ENCODE results near the gene PDE4D.

Gene PDE4D

DNA sequence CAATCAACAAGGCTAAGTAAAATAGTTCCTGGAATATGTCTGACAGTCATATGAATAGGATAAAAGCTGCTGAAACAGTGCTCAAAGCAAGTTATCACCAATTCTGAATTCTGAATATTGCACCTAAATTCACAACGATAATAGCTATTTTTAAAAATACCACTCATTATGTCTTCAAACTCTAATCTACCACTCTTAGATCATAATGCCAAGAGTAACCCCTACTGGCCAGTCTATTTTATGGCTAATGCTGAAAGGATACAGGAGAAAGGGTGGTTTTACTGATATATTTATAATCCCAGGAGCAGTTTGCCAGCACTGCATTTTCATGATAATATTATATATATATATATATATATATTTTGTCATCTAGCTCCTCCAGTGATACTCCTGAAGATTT lies 232.8 kb downstream of the PDE4D start:
- peak in 1 of 58 donors; percentile 3 for DNase-seq

DNA sequence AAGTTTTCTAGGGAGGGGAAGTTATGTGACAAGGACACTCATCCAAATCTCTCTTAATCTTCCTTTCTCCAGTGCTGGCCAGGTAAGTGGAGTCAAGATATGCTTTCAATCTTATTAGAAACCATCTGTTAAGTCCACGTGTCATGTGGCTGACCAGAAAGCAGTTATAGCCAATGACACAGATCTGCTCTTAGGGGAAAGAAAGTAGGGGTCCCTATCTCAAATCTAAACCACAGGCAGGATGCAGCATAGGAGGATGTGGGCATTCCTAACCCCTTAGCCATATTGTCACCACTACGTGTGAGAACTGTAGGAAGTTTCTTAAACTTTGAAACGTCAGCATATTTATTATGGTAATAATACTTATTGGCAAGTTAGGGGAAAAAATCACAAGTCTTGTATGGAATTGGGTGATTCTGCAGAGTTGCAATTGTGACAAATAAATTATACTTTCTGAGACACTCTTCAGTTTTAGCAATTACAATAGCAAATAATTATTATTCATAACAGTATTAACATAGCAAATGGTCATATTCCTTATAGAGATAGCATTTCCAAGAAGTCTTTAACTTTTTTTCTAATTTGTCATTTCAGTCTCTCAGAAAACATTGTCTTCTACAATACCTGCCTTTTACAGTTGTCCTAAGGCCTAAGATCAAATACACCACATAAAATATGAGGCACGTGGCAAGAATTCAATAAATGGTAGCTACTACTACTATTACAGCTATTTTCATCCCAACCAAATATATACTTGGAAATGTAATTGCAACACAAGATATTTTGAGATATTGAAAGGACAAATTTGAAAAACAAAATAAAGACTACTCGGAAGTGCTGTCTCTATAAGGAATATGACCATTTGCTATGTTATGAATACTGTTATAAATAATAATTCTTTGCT lies 236.9 kb downstream of the PDE4D start:
- no peak for DNase-seq

DNA sequence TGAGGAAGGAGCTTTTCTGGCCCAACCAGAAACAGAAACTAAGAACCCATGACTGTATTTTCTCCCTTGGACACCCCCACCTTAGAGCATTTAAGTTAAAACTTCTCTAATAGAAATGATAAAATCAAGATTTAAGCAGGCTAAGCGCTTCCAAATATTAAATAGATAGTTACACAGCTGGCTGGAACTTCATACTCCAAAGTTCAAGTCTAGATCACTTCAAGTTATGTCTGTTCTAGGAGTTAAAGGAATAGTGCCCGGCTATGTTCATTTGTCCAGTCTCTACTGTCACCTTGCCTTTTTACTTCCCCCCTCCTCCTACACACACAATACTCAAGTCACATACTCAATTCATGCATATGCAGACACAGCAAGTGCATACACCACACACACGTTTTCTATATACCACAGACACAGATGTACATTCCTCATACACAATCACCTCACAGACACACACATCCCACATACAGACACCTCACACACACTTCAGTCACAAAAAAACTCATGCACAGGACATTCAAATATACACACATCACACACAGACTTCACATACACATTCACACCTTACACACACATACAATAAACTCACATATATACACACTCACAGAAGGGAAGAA lies 237.7 kb downstream of the PDE4D start:
- DNase-seq: no peak

DNA sequence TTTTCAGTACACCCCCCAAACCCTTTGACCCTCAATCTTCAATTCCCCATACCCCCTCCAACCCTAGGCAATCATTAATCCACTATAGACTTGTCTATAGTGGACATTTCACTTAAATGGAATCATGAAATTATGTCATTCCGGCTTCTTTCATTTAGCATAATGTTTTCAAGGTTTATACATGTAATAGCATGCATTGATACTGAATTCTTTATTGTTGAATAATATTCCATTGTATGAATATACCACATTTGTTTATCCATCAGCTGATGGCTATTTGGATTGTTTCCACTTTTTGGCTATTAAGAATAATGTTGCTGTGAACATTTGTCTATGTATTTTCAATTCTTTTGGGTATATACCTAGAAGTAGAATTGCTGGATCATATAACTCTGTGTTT lies 238.8 kb downstream of the PDE4D start:
- DNase-seq: no peak

DNA sequence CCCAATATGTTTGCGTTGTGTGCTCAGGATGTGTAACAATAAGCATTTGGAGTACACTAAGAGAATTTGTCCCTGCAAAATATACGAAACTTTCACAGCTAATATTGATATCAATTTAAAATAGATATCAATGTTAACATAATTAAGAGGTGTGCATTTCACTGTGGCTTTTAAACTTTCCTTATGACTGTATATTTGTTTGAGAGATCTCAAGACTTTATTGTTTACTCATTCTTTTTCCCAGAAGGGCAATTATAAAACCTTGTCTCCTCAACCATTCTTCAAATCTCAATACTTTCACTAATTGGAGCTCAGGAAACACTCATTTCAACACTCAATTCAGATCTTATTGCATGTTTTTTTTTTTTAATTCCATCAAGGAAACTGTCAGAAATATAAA lies 241.1 kb downstream of the PDE4D start:
- no peak for DNase-seq

DNA sequence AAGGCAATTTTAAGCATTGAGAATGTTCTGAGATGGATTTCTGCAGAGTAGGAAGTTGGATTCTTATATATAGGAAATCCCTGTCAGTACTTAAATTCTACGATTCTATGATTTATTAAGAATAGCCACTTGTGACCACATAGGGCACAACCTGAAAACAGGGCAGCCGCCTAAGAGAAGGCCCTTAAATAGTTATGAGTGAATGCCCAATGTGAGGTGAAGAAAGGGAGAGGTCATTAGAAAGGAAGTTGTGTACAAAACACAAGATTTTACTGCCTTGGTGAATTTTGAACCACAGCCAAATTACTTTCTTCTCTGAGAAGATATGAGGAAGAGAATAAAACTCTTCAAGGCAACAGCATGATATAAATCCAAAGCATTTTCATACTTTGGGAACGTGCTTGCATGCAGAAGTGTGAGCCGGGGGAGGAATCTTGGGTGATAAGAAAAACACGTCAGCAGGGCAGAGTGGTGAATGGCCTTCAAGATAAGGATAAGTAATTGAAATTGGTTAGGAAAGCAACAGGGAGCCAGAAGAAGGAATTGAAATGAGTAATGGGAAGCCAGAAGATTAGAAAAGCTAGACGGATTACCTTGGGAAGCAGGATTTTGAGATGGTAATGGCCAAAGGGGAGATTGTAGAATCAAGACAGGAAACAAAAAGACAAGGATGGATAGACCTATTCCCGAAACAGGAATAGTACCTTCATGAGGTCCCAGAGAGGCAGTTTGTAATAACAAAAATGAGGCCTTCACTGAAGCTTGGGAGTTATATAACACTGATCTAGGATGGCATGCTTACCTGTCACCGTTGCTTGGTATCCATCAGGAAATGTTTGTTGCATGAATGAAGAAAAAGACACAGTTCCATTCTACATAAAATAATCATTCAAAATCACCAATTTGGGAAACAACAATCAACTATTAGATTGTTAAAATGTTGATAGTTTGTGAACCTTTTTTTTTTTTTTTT lies 244.3 kb downstream of the PDE4D start:
- DNase-seq: no peak

DNA sequence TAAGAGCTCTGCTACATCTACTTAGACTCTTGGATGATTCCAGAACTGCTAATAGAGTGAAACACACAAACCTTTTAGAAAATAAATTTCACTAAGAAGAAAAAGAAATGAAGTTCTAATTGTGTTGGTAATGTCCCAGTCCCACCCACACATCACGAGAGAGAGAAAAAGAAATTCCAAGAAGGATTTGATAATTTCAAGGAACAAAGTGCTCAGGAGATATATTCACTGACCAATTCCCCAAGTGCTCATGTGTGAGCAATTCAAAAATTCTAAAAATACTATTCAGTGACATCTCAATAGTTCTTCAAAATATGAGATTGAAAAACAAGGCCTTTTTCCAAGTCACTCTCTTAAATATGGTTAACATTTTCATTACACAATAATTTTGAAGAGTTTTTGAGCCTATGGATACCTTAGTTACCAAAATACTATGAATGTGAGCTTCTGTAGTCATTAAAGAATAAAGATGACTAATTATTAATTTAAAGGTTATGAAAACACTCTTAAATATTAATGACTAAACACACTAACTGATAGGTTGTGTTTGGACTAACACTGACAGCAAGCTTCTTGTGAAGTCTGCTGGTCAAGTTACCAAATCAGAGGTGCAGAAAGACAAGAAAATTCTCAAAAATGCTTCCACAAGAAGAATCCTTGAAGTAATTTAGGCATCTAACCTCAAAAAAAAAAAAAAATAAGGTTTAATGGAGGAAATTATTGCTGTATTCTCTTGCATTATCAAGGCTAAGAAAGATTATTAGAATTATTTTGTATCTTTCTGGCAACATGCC lies 245.3 kb downstream of the PDE4D start:
- no peak for DNase-seq

DNA sequence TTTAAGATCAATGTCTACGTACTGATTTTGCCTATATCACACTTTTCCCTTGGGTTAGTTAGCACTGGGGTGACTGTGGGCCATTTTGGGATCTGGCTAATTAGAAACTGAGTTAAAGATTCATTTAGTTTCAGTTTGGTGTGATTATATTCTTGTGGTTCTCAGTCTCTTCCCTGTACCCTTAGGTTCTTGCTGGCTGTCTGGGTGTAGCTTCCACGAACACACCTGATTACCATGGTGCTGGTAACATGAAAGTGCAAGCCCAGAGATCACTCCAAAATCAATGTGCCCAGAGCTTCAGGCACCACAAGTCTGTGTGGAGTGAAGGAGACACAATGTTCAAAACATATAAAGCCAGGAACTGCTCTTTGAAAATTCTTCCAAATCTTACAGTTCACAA lies 248.1 kb downstream of the PDE4D start:
- no peak for DNase-seq

DNA sequence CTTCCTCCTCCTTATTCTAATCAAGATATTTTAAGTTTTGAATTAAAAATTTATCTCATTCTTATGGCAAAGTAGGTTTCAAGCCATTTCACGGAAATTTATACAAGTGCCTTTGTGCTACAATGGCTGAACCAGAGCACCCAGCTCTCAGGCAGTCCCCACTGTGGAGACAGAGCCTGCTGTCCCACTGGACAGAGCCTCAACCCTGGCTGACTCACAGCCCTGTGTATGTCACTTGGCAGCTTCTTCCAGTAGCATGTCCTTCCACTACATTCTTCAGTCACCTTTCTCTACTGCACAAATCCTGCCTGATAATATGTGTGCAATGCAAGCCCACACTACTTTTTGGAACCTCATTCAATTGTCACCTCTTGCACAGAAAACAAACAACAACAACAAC lies 253.1 kb downstream of the PDE4D start:
- DNase-seq: peak in 2 of 58 donors; percentile 0 to 24

DNA sequence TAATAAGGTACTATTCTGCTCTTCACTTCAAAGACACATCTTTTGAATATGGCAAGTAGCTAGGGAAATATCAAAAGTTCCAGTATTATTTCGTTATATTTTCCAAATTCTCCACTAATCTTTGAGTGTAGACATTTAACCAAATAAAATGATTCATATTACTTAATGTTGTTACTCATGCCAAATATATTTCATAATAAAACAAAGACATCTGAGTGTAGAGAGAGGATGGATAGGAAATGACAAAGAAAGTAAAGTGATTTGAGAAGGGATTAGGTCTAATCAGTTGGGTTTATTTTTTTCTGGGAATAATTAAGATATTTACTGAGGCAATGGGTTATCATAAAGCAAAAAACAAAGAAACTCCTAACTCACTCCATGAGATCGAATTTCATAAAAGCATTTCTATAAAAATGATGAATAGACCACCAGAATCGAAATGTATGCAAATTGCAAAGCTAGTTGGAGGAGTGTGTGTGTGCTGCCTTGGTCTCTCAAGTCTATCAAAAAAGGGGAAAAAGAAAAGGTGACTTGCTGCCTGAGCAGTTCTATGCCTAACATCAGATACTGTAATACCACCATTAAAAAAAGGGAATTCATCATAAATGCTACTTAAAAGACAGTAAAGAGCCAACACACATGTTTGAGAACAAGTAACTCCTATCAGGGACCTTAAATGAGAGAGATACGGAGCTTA lies 255.5 kb downstream of the PDE4D start:
- DNase-seq: no peak

DNA sequence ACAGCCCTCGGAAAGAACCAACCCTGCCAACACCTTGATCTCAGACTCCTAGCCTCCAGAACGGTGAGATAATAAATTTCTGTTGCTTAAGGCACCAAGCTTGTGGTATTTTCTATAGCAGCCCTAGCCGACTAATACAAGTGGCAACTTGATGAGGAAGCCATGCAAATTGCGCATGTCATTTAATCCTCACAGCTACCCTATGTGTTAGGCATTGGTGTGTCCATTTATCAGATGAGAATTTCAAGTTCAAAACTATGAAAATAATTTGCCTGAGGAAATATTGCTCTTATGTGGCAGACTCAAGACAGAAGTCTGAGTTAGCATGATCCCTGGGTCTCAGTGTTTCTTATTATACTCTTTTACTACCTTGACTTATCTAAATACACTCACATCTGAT lies 264.0 kb downstream of the PDE4D start:
- DNase-seq: no peak

DNA sequence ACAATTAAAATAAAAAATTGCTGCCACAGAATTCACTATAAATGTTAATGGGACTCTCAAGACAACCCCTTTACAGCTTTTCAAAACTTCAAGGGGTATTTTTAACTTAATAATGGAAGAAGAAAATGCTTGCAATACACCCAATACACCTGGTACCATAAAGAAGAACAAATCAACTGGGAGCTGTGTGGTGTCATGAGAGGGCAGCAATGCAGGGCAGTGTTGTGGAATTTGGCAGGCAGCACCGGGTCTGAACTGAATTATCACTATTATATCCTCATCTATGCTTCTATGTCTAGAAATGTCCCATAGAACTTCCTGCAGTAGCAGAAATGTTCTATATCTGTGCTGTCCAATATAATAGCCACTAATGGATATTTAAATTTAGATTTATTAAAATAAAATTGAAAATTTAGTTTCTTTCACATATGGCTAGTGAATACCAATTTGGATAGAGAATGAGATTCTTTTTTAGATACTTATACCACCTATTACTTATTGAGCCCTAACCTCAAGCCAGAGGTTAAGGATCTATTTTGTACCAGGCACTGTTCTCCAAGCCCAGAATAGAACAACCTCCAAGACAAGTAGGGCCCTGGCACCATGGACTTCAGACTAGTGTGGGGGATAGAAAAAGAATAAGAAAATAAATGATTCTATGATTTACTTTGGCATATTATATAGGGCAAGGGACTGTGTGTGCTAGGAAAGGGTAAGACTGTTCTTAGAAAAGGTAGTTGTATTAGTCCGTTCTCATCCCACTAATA lies 265.3 kb downstream of the PDE4D start:
- no peak for DNase-seq

DNA sequence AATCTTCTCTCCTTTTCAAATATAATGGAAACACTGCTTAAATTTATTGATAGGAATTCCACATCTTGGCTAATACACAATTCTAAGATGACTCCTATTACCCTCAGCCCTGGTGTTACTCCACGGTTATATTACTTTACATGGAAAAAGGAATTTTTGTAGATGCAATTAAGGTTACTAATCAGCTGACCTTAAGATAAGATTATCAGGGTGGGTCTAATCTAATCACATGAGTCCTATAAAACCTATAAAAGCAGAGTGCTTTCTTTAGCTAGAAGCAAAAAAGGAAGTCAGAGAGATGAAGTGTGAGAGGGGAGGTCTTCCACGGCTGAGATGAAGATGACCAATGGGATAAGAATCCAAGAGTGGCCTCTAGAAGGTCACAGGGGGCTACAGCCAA lies 268.6 kb downstream of the PDE4D start:
- no peak for DNase-seq

DNA sequence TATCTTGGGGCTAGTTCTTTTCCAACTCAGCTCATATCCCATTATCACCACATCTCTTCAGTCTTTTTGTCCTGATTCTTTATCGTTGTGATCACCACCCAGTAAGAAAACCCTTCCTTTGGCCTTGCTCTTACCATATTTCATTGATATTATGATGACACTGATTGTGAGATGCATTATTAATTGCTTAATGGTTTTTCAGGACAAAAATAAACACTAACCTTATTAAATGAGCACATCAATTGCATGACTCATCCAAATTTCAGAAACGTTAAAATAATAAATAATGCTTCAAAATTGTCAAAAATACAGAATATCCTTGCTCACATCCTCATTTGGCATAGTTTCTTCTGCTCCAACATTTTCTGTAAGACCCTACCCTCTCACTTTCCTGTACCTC lies 270.7 kb downstream of the PDE4D start:
- no peak for DNase-seq

DNA sequence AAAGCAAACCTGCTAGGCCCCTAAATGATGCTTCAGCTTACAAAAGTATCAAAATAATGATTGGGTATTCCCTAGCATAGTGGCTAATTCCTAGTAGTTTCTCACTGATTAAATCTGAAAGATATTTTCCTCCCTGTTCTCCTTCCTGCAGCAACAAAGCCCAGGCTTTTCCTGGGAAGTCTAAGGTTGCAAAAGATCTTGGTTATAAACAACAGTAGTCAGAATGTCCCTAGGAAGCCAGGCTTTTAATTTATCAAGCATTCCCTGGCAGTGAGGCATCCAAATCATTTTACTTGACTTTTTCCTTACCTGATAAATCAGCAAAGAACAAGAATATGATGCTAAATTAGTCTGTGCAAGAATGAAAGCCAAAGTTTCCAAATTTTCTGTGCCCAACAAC lies 272.0 kb downstream of the PDE4D start:
- DNase-seq: no peak

DNA sequence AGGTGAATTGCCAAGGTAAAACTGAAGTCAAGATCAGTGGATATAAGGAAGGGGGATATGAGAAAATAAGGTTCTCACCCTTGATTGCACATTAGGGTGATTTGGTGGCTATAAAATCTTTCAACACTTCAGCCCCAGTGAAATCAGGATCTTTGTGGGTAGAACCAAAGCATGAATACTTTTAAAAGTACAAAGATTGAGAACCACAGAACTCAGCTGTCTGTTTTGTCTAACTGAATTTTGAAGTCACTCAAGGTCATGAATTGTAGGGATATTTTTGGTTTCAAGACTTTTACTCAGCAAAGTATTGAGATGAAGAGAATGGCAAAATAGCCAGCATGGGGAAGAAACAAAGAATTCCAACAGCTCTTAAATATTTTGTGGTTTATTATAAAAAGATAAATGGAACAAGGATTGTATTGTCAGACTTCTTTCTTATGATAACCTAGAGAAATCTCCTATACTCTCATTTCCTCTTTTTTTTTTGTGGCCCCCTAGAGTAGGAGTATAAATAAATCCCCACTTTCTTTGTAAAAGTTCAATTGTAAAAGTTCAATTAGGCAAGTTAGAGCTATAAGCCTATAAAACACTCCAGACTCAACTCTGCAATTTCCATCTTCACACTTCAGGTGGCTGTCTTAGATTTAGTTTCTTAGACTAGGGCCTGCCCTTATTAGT lies 272.9 kb downstream of the PDE4D start:
- DNase-seq: no peak

DNA sequence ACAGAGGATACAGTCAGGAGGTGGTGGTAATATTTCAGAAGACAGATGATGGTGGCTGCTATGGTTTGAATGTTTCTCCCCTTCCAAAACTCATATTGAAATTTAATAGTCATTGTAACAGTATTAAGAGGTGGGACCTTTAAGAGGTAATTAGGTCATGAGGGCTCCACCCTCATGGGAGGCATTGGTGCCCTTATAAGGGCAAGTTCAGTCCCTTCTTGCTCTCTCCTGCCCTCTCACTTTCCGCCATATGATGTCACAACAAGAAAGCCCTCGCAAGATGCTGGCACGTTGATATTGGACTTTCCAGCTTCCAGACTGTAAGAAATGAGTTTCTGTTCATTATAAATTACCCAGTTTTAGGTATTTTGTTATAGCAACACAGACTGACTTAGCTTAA lies 274.9 kb downstream of the PDE4D start:
- no peak for DNase-seq

DNA sequence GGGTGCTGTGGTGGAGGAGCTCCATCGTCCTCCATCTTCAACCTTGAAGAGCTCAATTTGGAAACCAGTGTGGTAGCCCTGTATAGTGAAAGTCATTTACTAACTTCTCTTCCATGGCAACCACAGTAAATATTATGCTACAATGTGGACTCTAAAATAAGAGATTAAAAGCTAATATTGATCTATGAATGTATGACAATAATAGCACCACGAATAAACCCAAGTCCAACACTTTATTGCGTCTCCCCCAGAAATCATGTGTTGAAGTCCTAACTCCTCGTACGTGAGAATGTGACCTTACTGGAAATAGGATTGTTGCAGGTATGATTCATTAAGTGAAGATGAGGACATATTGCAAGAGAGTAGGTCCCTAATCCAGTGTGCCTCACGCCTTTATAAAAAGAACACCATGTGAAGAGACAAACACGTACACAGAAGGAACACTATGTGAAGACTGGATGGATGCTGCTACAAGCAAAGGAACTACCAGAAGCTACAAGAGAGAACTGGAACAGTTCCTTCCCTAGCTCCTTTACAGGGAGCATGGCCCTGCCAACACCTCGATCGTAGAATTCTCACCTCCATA lies 276.2 kb downstream of the PDE4D start:
- peak in 2 of 58 donors; percentile 3 to 38 for DNase-seq

DNA sequence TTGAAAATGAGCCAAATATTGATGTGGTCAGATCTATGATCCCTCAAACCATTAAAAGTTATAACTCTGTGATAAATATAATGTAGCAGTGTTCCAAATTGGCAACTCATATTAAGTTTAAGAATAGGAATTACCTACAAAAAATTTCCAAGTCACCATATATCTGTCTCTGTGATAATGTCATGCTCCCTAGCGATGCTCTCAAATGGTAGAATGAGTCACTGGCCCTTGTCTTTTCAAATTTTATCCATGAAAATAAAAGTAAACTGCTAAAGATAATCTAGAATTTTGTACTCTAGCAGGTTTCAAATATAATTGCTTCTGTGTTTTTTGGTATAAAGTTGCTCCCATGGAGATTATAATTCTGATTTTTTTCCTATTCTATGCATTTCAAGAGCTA lies 277.1 kb downstream of the PDE4D start:
- DNase-seq: no peak

Data from anterior cingulate cortex (tissue), 58 donors.